ENCODE results near the gene NIPBL.
"Not testable (repeated sequence)": the region's sequence is repeated elsewhere in the genome, so short reads cannot be mapped to it uniquely, and the experiment has no call there.

NIPBL gene

DNA sequence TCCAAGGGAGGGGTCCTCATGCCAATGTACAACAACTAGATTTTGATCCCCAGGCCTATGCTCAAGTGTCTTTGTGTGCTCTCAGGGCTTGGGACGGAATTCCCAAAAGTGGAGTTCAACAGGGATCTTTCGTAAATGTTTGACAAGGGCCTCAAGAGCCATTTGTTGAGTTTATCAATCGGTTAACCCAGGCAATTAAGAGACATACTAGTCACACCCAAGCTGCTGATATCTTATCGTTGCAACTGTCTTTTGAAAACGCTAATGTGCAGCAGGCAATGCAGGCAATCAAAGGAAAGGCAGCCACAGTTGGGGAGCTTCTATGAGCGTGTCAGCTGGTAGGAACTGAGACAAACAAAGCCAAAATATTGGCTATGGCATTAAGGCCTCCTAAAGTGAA lies 211.4 kb downstream of the NIPBL start:
- no peak for DNase-seq (ENCODE audit: low spot score)

GRCh38 chr5:37090123-37090726 lies 213.7 kb downstream of the NIPBL start:
- DNase-seq (ENCODE audit: low spot score): no peak

DNA sequence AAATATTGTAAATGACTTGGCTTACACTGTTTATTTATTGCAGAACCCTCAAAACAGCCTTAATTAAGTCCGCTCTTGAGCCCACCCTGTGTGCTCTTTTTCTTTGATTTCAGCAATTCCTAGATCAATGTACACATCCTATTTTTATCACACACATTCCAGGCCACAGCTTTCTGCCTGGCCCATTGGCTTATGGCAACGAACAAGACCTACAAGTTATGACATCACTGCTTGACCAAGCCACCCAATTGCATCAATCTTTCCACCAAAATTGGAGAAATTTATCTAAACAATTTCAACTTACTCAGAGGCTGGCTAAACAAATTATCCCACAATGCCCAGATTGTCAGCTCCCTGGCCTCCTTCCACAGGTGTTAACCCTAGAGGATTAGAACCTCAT lies 214.2 kb downstream of the NIPBL start:
- no peak for DNase-seq (ENCODE audit: low spot score)

GRCh38 chr5:37093795-37094194 lies 217.2 kb downstream of the NIPBL start:
- DNase-seq (ENCODE audit: low spot score): not testable (repeated sequence)

DNA sequence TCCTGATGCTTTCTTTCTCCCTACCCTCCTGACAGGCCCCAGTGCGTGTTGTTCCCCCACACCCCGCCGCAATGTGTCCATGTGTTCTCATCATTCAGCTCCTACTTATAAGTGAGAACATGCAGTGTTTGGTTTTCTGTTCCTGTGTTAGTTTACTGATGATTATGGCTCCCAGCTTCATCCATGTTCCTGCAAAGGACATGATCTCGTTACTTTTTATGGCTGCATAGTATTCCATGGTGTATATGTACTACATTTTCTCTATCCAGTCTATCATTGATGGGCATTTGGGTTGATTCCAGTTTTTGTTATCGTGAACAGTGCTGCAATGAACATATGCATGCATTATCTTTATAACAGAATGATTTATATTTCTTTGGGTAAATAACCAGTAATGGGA lies 222.7 kb downstream of the NIPBL start:
- DNase-seq (ENCODE audit: low spot score): not testable (repeated sequence)

DNA sequence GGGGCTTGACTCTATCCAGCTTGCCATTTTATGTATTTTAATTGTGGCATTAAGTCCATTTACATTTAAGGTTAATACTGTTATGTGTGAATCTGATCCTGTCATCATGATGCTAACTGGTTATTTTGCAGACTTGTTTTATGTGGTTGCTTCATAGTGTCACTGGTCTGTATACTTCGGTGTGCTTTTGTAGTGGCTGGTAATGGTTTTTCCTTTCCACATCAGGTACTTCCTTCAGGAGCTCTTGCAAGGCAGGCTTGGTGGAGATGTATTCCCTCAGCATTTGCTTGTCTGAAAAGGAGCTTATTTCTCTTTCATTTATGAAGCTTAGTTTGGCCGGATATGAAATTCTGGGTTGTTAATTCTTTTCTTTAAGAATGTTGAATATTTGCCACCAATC lies 226.7 kb downstream of the NIPBL start:
- DNase-seq (ENCODE audit: low spot score): no peak

DNA sequence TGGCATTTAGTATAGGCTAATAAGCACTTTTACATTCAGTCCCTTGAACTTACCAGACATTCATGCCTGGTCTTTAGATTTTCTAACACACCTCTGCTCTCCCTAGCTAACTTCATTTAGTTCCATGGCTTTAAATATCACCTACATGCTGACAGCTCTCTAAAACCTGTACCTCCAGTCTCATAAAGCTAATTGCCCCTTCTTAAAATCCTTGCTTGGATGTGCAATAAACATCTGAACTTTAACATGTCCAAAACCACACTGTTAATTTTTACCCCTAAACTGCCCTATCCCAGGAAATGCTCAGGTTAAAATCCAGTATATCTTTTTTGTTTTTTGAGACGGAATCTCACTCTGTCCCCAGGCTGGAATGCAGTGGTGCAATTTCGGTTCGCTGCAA lies 232.8 kb downstream of the NIPBL start:
- DNase-seq (ENCODE audit: low spot score): no peak

DNA sequence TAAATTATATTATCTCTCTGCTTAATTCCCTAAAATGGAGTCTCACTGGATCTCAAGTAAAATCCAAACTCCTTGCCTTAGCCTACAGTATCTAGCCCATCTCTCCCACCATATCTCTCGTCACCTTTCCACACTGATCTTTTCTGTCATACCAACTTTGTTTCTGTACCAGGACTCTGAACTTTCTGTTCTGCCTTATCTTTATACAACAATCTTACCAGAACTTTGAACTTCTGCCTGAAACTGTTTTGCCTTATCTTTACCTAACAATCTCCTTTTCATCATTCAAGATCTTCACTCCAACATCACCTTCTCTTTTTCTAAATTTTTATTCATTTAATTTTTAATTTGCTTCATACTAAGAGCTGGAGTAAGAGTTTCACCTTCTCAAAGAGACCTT lies 233.6 kb downstream of the NIPBL start:
- no peak for DNase-seq (ENCODE audit: low spot score)

- no peak for DNase-seq (ENCODE audit: low spot score)
Observed at GRCh38 chr5:37111426-37112382, 235.1 kb downstream of the NIPBL start.

- DNase-seq (ENCODE audit: low spot score): no peak
Observed at GRCh38 chr5:37112383-37112991, 235.9 kb downstream of the NIPBL start.
